Astrocyte (in vitro differentiated cells and primary cell): ENCODE measurements around the gene STMN3.

Source experiments
- EZH2 ChIP-seq: IDR thresholded peaks from 2 replicates; pipeline ENCODE4 v1.6.1; 2012; ENCODE audit warnings: mild to moderate bottlenecking, low read length, inconsistent platforms; ENCODE audit not compliant: insufficient read depth
- TF ChIP-seq, protein P1 (sequence below): IDR thresholded peaks from 2 replicates; pipeline ENCODE4 v1.5.1; 2011; ENCODE audit warnings: low read depth, mild to moderate bottlenecking, inconsistent platforms, low read length, moderate library complexity; ENCODE audit not compliant: insufficient read depth

DNA sequence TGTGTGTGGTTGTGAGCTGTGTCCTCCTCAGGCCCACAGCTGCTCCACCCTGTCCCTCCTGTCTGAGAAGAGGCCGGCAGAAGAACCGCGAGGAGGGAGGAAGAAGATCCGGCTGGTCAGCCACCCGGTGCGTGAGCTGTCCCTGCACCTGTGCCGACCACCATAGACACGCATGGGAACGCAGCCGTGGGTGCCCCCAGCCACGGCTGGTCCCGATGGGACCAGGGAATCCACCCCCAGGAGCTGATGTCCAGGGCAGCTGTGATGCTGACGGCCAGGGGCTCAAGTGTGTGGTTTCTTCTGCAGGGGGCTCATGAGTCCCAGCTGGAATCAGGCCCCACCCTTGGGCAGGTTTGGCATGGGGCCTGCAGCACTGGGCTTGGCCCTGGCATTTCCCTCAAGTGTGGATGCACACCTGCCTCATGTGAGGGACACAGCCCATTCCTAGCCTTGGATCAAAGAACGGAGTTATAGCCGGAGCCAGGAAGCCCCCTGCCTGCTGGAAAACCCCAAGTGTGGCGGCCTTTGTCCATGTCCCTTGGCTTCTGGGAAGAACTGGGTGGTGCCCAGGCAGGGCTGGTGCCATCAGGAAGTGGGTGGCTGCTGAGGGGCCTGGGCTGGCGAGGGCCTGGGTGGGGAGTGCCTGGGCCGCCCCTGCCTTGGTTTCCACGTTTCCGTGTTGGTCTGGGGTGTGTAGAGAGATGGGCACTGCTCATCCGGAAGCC is 38.6 kb upstream of the STMN3 start:
- TF ChIP-seq, protein P1, sequence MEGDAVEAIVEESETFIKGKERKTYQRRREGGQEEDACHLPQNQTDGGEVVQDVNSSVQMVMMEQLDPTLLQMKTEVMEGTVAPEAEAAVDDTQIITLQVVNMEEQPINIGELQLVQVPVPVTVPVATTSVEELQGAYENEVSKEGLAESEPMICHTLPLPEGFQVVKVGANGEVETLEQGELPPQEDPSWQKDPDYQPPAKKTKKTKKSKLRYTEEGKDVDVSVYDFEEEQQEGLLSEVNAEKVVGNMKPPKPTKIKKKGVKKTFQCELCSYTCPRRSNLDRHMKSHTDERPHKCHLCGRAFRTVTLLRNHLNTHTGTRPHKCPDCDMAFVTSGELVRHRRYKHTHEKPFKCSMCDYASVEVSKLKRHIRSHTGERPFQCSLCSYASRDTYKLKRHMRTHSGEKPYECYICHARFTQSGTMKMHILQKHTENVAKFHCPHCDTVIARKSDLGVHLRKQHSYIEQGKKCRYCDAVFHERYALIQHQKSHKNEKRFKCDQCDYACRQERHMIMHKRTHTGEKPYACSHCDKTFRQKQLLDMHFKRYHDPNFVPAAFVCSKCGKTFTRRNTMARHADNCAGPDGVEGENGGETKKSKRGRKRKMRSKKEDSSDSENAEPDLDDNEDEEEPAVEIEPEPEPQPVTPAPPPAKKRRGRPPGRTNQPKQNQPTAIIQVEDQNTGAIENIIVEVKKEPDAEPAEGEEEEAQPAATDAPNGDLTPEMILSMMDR: no peak
- TF ChIP-seq EZH2: no peak
